Measurements from ENCODE around the gene ADAMTS15. TPM values are rescaled to one million over a fixed set of nuclear protein-coding genes. Genes with fewer than 3 reads are reported as not detected.

The ADAMTS15 gene
- total and polyA plus RNA-seq, 4 donors = 1.9 to 16.0 (median 6.3) TPM

GRCh38 chr11:130467116-130467900, 18.9 kb downstream of the ADAMTS15 start:
- Histone ChIP-seq H3K27me3 (ENCODE audit: control insufficient read depth in 1 of 2, insufficient read depth in 2 of 2, low read length in 1 of 2) (no peaks in the 10 kb centered on the region), H3K36me3 (ENCODE audit: control insufficient read depth in 1 of 2, insufficient read depth in 2 of 2, low read length in 1 of 2) (peaks cover 0 to 3% of the 10 kb centered on the region in 2 donors), H3K4me1 (ENCODE audit: control insufficient read depth in 1 of 2, insufficient read depth in 2 of 2, low read length in 2 of 2) (no peaks in the 10 kb centered on the region), H3K9me3 (ENCODE audit: control insufficient read depth, low read length) (no peaks in the 10 kb centered on the region), H3K4me3 (ENCODE audit: low read length in 2 of 2) (no peak overlapping the region), H3K27ac (ENCODE audit: low read depth in 1 of 2, low read length in 2 of 2) (no peak overlapping the region)
- ATAC-seq (ENCODE audit: low FRiP score) (no peak), DNase-seq (no peak)
- 89 to 90% methylated on average over 10 of the region's 10 CpGs for WGBS, 2 donors
- intact Hi-C loops (cut with DNase I) = no loop called here

- 91 to 93% methylated on average over 6 of the region's 6 CpGs for WGBS, 2 donors
- intact Hi-C loops (cut with DNase I) = no loop called here
- no peak for DNase-seq
These were observed 20.7 kb downstream of the ADAMTS15 start for GRCh38 chr11:130469181-130469580.

GRCh38 chr11:130470832-130471706, 22.6 kb downstream of the ADAMTS15 start:
- DNase-seq = no peak
- WGBS, 2 donors = 90 to 91% methylated on average over 20 of the region's 20 CpGs

More at GRCh38 chr11:130469181-130469580, 20.7 kb downstream of the ADAMTS15 start:
- Histone ChIP-seq H3K27ac (ENCODE audit: low read depth in 1 of 2, low read length in 2 of 2) (no peak overlapping the region), H3K4me3 (ENCODE audit: low read length in 2 of 2) (no peak overlapping the region), H3K9me3 (ENCODE audit: control insufficient read depth, low read length) (no peaks in the 10 kb centered on the region), H3K4me1 (ENCODE audit: control insufficient read depth in 1 of 2, insufficient read depth in 2 of 2, low read length in 2 of 2) (no peaks in the 10 kb centered on the region), H3K36me3 (ENCODE audit: control insufficient read depth in 1 of 2, insufficient read depth in 2 of 2, low read length in 1 of 2) (no peaks in the 10 kb centered on the region), H3K27me3 (ENCODE audit: control insufficient read depth in 1 of 2, insufficient read depth in 2 of 2, low read length in 1 of 2) (no peaks in the 10 kb centered on the region)
- ATAC-seq (ENCODE audit: low FRiP score) = no peak

GRCh38 chr11:130471731-130472433, 23.4 kb downstream of the ADAMTS15 start:
- Histone ChIP-seq H3K4me3 (ENCODE audit: low read length in 2 of 2) (no peak overlapping the region), H3K27ac (ENCODE audit: low read depth in 1 of 2, low read length in 2 of 2) (no peak overlapping the region), H3K27me3 (ENCODE audit: control insufficient read depth in 1 of 2, insufficient read depth in 2 of 2, low read length in 1 of 2) (no peaks in the 10 kb centered on the region), H3K9me3 (ENCODE audit: control insufficient read depth, low read length) (no peaks in the 10 kb centered on the region), H3K4me1 (ENCODE audit: control insufficient read depth in 1 of 2, insufficient read depth in 2 of 2, low read length in 2 of 2) (no peaks in the 10 kb centered on the region), H3K36me3 (ENCODE audit: control insufficient read depth in 1 of 2, insufficient read depth in 2 of 2, low read length in 1 of 2) (no peaks in the 10 kb centered on the region)
- WGBS, 2 donors = 89 to 92% methylated on average over 11 of the region's 11 CpGs
- intact Hi-C loops (cut with DNase I) = no loop called here
- no peak for DNase-seq
- no peak for ATAC-seq (ENCODE audit: low FRiP score)

More at GRCh38 chr11:130470832-130471706, 22.6 kb downstream of the ADAMTS15 start:
- Histone ChIP-seq H3K4me1 (ENCODE audit: control insufficient read depth in 1 of 2, insufficient read depth in 2 of 2, low read length in 2 of 2) (no peaks in the 10 kb centered on the region), H3K4me3 (ENCODE audit: low read length in 2 of 2) (no peak overlapping the region), H3K9me3 (ENCODE audit: control insufficient read depth, low read length) (no peaks in the 10 kb centered on the region), H3K36me3 (ENCODE audit: control insufficient read depth in 1 of 2, insufficient read depth in 2 of 2, low read length in 1 of 2) (no peaks in the 10 kb centered on the region), H3K27ac (ENCODE audit: low read depth in 1 of 2, low read length in 2 of 2) (no peak overlapping the region), H3K27me3 (ENCODE audit: control insufficient read depth in 1 of 2, insufficient read depth in 2 of 2, low read length in 1 of 2) (no peaks in the 10 kb centered on the region)
- intact Hi-C loops (cut with DNase I) = no loop called here
- no peak for ATAC-seq (ENCODE audit: low FRiP score)

- DNase-seq (no peak), ATAC-seq (ENCODE audit: low FRiP score) (no peak)
- Histone ChIP-seq H3K27ac (ENCODE audit: low read depth in 1 of 2, low read length in 2 of 2) (no peak overlapping the region), H3K4me1 (ENCODE audit: control insufficient read depth in 1 of 2, insufficient read depth in 2 of 2, low read length in 2 of 2) (no peaks in the 10 kb centered on the region), H3K36me3 (ENCODE audit: control insufficient read depth in 1 of 2, insufficient read depth in 2 of 2, low read length in 1 of 2) (no peaks in the 10 kb centered on the region), H3K9me3 (ENCODE audit: control insufficient read depth, low read length) (no peaks in the 10 kb centered on the region), H3K27me3 (ENCODE audit: control insufficient read depth in 1 of 2, insufficient read depth in 2 of 2, low read length in 1 of 2) (no peaks in the 10 kb centered on the region), H3K4me3 (ENCODE audit: low read length in 2 of 2) (no peak overlapping the region)
- intact Hi-C loops (cut with DNase I) = no loop called here
- WGBS, 2 donors = 93 to 95% methylated on average over 7 of the region's 7 CpGs
These were observed 24.1 kb downstream of the ADAMTS15 start for GRCh38 chr11:130472434-130472961.

GRCh38 chr11:130473056-130473794, 24.8 kb downstream of the ADAMTS15 start:
- Histone ChIP-seq H3K27me3 (ENCODE audit: control insufficient read depth in 1 of 2, insufficient read depth in 2 of 2, low read length in 1 of 2) (no peaks in the 10 kb centered on the region), H3K27ac (ENCODE audit: low read depth in 1 of 2, low read length in 2 of 2) (no peak overlapping the region), H3K4me3 (ENCODE audit: low read length in 2 of 2) (no peak overlapping the region), H3K9me3 (ENCODE audit: control insufficient read depth, low read length) (no peaks in the 10 kb centered on the region), H3K4me1 (ENCODE audit: control insufficient read depth in 1 of 2, insufficient read depth in 2 of 2, low read length in 2 of 2) (no peaks in the 10 kb centered on the region), H3K36me3 (ENCODE audit: control insufficient read depth in 1 of 2, insufficient read depth in 2 of 2, low read length in 1 of 2) (no peaks in the 10 kb centered on the region)
- DNase-seq (no peak), ATAC-seq (ENCODE audit: low FRiP score) (no peak)
- intact Hi-C loops (cut with DNase I) = no loop called here
- WGBS, 2 donors = 96 to 97% methylated on average over 43 to 52 of the region's 52 CpGs

GRCh38 chr11:130473795-130474377, 25.4 kb downstream of the ADAMTS15 start:
- H3K4me1 ChIP-seq (ENCODE audit: control insufficient read depth in 1 of 2, insufficient read depth in 2 of 2, low read length in 2 of 2) = no peaks in the 10 kb centered on the region
- DNase-seq (no peak), ATAC-seq (ENCODE audit: low FRiP score) (no peak)
- no peaks in the 10 kb centered on the region for H3K9me3 ChIP-seq (ENCODE audit: control insufficient read depth, low read length)
- H3K27me3 ChIP-seq (ENCODE audit: control insufficient read depth in 1 of 2, insufficient read depth in 2 of 2, low read length in 1 of 2) = no peaks in the 10 kb centered on the region
- no peak overlapping the region for H3K4me3 ChIP-seq (ENCODE audit: low read length in 2 of 2)
- intact Hi-C loops (cut with DNase I) = no loop called here
- 91 to 93% methylated on average over 21 of the region's 21 CpGs for WGBS, 2 donors
- no peaks in the 10 kb centered on the region for H3K36me3 ChIP-seq (ENCODE audit: control insufficient read depth in 1 of 2, insufficient read depth in 2 of 2, low read length in 1 of 2)
- no peak overlapping the region for H3K27ac ChIP-seq (ENCODE audit: low read depth in 1 of 2, low read length in 2 of 2)

Measured in aorta (tissue), 5 donors.